Measurements from ENCODE around the gene TMEM37.

DNA sequence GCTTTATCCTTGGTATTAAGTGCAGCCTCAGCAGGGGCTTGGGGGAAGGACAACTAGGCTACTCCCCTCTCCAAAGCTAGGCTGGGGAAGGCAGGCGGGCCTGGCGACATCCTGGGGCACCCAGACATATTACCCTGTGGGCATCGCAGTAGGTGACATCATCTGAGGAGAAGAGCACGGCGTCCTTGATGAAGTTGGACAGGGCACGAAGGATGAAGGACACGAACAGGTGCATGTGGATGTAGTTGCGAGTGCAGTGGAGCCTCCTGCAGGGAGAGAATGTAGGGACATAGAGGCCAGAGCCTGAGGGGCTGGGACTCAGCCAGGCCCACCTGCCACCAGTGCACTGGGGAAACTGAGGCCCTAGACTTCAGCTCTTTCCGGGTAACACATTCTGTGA lies 32.3 kb downstream of the TMEM37 start:
- TF ChIP-seq EP300 (conservative IDR thresholded peaks at IDR 0.05; ENCODE audit: poor library complexity, severe bottlenecking) (no peak), TAF1 (IDR thresholded peaks at IDR 0.05; ENCODE audit: low read depth) (no peak), EZH2 (IDR thresholded peaks at IDR 0.05; ENCODE audit: borderline replicate concordance, insufficient read depth, low read length, poor library complexity, severe bottlenecking) (no peak), POLR2AphosphoS5 (IDR thresholded peaks at IDR 0.05) (no peak)
- TF ChIP-seq, protein P1, sequence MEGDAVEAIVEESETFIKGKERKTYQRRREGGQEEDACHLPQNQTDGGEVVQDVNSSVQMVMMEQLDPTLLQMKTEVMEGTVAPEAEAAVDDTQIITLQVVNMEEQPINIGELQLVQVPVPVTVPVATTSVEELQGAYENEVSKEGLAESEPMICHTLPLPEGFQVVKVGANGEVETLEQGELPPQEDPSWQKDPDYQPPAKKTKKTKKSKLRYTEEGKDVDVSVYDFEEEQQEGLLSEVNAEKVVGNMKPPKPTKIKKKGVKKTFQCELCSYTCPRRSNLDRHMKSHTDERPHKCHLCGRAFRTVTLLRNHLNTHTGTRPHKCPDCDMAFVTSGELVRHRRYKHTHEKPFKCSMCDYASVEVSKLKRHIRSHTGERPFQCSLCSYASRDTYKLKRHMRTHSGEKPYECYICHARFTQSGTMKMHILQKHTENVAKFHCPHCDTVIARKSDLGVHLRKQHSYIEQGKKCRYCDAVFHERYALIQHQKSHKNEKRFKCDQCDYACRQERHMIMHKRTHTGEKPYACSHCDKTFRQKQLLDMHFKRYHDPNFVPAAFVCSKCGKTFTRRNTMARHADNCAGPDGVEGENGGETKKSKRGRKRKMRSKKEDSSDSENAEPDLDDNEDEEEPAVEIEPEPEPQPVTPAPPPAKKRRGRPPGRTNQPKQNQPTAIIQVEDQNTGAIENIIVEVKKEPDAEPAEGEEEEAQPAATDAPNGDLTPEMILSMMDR (IDR thresholded peaks at IDR 0.05; ENCODE audit: poor library complexity, severe bottlenecking): no peak
- TF ChIP-seq, protein P2, sequence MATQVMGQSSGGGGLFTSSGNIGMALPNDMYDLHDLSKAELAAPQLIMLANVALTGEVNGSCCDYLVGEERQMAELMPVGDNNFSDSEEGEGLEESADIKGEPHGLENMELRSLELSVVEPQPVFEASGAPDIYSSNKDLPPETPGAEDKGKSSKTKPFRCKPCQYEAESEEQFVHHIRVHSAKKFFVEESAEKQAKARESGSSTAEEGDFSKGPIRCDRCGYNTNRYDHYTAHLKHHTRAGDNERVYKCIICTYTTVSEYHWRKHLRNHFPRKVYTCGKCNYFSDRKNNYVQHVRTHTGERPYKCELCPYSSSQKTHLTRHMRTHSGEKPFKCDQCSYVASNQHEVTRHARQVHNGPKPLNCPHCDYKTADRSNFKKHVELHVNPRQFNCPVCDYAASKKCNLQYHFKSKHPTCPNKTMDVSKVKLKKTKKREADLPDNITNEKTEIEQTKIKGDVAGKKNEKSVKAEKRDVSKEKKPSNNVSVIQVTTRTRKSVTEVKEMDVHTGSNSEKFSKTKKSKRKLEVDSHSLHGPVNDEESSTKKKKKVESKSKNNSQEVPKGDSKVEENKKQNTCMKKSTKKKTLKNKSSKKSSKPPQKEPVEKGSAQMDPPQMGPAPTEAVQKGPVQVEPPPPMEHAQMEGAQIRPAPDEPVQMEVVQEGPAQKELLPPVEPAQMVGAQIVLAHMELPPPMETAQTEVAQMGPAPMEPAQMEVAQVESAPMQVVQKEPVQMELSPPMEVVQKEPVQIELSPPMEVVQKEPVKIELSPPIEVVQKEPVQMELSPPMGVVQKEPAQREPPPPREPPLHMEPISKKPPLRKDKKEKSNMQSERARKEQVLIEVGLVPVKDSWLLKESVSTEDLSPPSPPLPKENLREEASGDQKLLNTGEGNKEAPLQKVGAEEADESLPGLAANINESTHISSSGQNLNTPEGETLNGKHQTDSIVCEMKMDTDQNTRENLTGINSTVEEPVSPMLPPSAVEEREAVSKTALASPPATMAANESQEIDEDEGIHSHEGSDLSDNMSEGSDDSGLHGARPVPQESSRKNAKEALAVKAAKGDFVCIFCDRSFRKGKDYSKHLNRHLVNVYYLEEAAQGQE (IDR thresholded peaks at IDR 0.05; ENCODE audit: borderline replicate concordance): no peak

Data from neural cell (in vitro differentiated cells).